HG03460 (cell line): ENCODE measurements around the gene DGCR2.
"Not testable (repeated sequence)": the region's sequence is repeated elsewhere in the genome, so short reads cannot be mapped to it uniquely, and the experiment has no call there.

Experiments used
- ATAC-seq: cut with Tn5 transposase; IDR thresholded peaks from one replicate; pipeline ENCODE4 v1.9.1; 2021; ENCODE audit not compliant: unreplicated experiment

DGCR2 gene

GRCh38 chr22:19122143-19122751, at the start of gene DGCR2:
Gene DGCR2, minus strand, starts transcription at chr22:19122412. Its CDS starts 206 bp downstream, at chr22:19122206.
- peak; percentile 77 for ATAC-seq

GRCh38 chr22:19169947-19170318, 47.7 kb upstream of the DGCR2 start:
- ATAC-seq: no peak

- ATAC-seq: no peak
Observed at GRCh38 chr22:19169002-19169946, 47.1 kb upstream of the DGCR2 start.

- ATAC-seq: no peak
Observed at GRCh38 chr22:19168088-19168890, 46.1 kb upstream of the DGCR2 start.

- no peak for ATAC-seq
Observed at GRCh38 chr22:19167106-19167869, 45.1 kb upstream of the DGCR2 start.

- no peak for ATAC-seq
Observed at GRCh38 chr22:19166421-19166820, 44.2 kb upstream of the DGCR2 start.

GRCh38 chr22:19164425-19164824, 42.2 kb upstream of the DGCR2 start:
- no peak for ATAC-seq

- not testable (repeated sequence) for ATAC-seq
Observed at GRCh38 chr22:19158649-19159048, 36.4 kb upstream of the DGCR2 start.

- ATAC-seq: not testable (repeated sequence)
Observed at GRCh38 chr22:19156109-19156508, 33.9 kb upstream of the DGCR2 start.

GRCh38 chr22:19152942-19153883, 31.0 kb upstream of the DGCR2 start:
- no peak for ATAC-seq

GRCh38 chr22:19151329-19152191, 29.3 kb upstream of the DGCR2 start:
- no peak for ATAC-seq

GRCh38 chr22:19150482-19151328, 28.5 kb upstream of the DGCR2 start:
- no peak for ATAC-seq

- ATAC-seq: no peak
Observed at GRCh38 chr22:19149991-19150390, 27.8 kb upstream of the DGCR2 start, which contains the start of gene GSC2. Gene GSC2, minus strand, starts transcription at chr22:19150292. Its CDS starts 9 bp downstream, at chr22:19150283.

GRCh38 chr22:19149047-19149883, 27.1 kb upstream of the DGCR2 start:
- ATAC-seq: no peak

GRCh38 chr22:19148417-19149046, 26.3 kb upstream of the DGCR2 start:
- ATAC-seq: no peak

GRCh38 chr22:19147195-19147780, 25.1 kb upstream of the DGCR2 start:
- ATAC-seq: no peak
